OCI-LY7 (cell line): ENCODE results near the gene SLCO4A1. TPM values are rescaled to one million over a fixed set of nuclear protein-coding genes. Genes with fewer than 3 reads are reported as not detected.

Experiments used
- BruUV-seq: library from RNA; stranded (reverse); fragments of 400-500 nt; replicated peaks from 2 replicates; lab custom pipeline; 2021; lab: Mats Ljungman, UMichigan
- CTCF ChIA-PET: fragments of 300-600 bp; sonication (Branson Sonifier 250); formaldehyde crosslinking; loops from one replicate; lab custom pipeline; 2022; ENCODE audit warnings: antibody characterized with exemption; ENCODE audit not compliant: unreplicated experiment; lab: Charles Lee
- POLR2A ChIA-PET: fragments of 300-600 bp; sonication (Branson Sonifier 250); formaldehyde crosslinking; loops from one replicate; lab custom pipeline; 2022; ENCODE audit warnings: antibody characterized with exemption; lab: Charles Lee
- DNase-seq: peaks from one replicate; pipeline ENCODE4 v3.0.0-alpha.2; 2015; ENCODE audit warnings: low spot score
- H2AFZ ChIP-seq: fragments of 200-600 bp; sonication (generic), shearing (Covaris generic); 2 replicates; pipeline ENCODE4 v1.6.1; 2014; ENCODE audit warnings: mild to moderate bottlenecking, antibody characterized with exemption, low read length, moderate library complexity
- H3K27ac ChIP-seq: fragments of 200-600 bp; sonication (generic); 2 replicates; pipeline ENCODE4 v1.5.1; 2014; ENCODE audit warnings: mixed run types, low read depth, mild to moderate bottlenecking, moderate library complexity, low read length, inconsistent platforms; ENCODE audit not compliant: poor library complexity, severe bottlenecking
- H3K36me3 ChIP-seq: fragments of 200-600 bp; sonication (generic); 2 replicates; pipeline ENCODE4 v1.6.1; 2014; ENCODE audit warnings: mild to moderate bottlenecking, antibody characterized with exemption, low read length, moderate library complexity, mixed read lengths; ENCODE audit not compliant: insufficient read depth
- H3K4me1 ChIP-seq: fragments of 200-600 bp; sonication (generic); 2 replicates; pipeline ENCODE4 v1.5.1; 2014; ENCODE audit warnings: mild to moderate bottlenecking, low read length; ENCODE audit not compliant: insufficient read depth, poor library complexity, severe bottlenecking
- H3K4me2 ChIP-seq: fragments of 200-600 bp; sonication (generic); 2 replicates; pipeline ENCODE4 v1.6.1; 2014; ENCODE audit warnings: mild to moderate bottlenecking, low read length
- H3K4me3 ChIP-seq: fragments of 200-600 bp; sonication (generic); 2 replicates; pipeline ENCODE4 v1.5.1; 2014; ENCODE audit warnings: mild to moderate bottlenecking, low read depth, low read length; ENCODE audit not compliant: poor library complexity, severe bottlenecking
- H3K79me2 ChIP-seq: fragments of 200-600 bp; sonication (generic); 2 replicates; pipeline ENCODE4 v1.6.1; 2016; ENCODE audit warnings: low read depth, mild to moderate bottlenecking, low read length, moderate library complexity, mixed read lengths; ENCODE audit not compliant: insufficient read depth
- H3K9me2 ChIP-seq: fragments of 200-600 bp; sonication (generic); 2 replicates; pipeline ENCODE4 v1.6.1; 2016; ENCODE audit warnings: mild to moderate bottlenecking, low read length, mixed read lengths; ENCODE audit not compliant: insufficient read depth
- H3K9me3 ChIP-seq: fragments of 200-600 bp; sonication (generic); 2 replicates; pipeline ENCODE4 v1.6.1; 2014; ENCODE audit warnings: mild to moderate bottlenecking, mixed run types, low read length, mixed read lengths
- H4K20me1 ChIP-seq: fragments of 200-600 bp; sonication (generic); 2 replicates; pipeline ENCODE4 v1.6.1; 2014; ENCODE audit warnings: mild to moderate bottlenecking, antibody characterized with exemption, low read length, moderate library complexity, mixed read lengths; ENCODE audit not compliant: insufficient read depth
- EZH2phosphoT487 ChIP-seq: fragments of 200-600 bp; sonication (generic); IDR thresholded peaks from 2 replicates; pipeline ENCODE4 v1.6.1; 2018; ENCODE audit warnings: low read depth, borderline replicate concordance, mild to moderate bottlenecking, mixed run types, antibody characterized with exemption, low read length, moderate library complexity, mixed read lengths
- intact Hi-C: fragments of 100-400 bp; cut with micrococcal nuclease; formaldehyde crosslinking; loops from one replicate; pipeline ENCODE4 v1.10.0; 2022; ENCODE audit not compliant: unreplicated experiment
- total RNA-seq, 2 experiments: library from RNA; depleted of rRNA in 1 of 2; stranded (reverse); fragments of >200 nt in 1 of 2; shearing (Covaris generic) in 1 of 2; gene quantifications; 2 replicates each; pipeline ENCODE4 v1.2.3, GENCODE V29; 2014 to 2022
- TF ChIP-seq, protein P1 (sequence below): fragments of 200-600 bp; sonication (generic); conservative IDR thresholded peaks from 2 replicates; pipeline ENCODE4 v1.5.1; 2014; ENCODE audit warnings: mild to moderate bottlenecking, antibody characterized with exemption, low read length, moderate library complexity, mixed read lengths

Gene SLCO4A1
- total RNA-seq, 2 experiments from 2014 or later: 34.3 to 52.4 TPM

DNA sequence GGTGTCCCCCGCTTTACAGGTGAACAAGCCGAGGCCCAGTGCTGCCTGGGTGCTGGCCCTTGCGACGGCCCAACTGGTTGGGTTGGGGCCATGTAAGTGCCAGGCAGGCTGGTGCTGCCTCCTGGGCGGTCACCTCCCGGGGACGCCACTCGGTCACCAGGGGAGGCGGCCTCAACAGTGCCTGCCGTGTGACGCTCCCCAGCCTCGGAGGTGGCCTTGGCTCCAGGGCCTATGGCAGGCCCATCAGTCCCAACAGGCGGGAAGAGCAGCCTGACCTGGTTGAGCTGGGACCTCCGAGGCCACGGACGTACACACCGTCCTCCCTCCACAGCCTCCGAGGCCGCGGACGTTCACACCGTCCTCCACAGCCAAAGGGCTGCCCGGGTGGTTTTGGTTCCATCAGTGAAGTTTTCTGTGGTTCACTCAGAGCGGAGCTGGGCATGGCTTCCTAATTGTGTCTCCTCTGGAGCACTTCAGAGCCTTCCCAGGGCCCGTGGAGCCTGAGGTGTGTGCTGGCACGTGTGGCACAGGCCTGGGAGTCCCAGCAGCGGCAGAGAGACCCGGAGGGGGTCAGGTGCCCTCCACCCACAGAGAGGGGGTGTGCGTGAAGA, 19.3 kb upstream of the SLCO4A1 start:
- no peak for DNase-seq
- Histone ChIP-seq H3K4me3 (peak overlapping the region; percentile 58), H3K79me2 (no peaks in the 10 kb centered on the region), H3K36me3 (no peaks in the 10 kb centered on the region), H3K27ac (peak overlapping the region; percentile 75), H3K9me3 (no peaks in the 10 kb centered on the region; the same call in 1 of the 2 replicates), H3K4me1 (peaks cover 51% of the 10 kb centered on the region), H2AFZ (peak overlapping the region; percentile 57; the same call in 1 of the 2 replicates), H3K4me2 (peak overlapping the region; percentile 91), H3K9me2 (no peaks in the 10 kb centered on the region), H4K20me1 (no peaks in the 10 kb centered on the region)
- TF ChIP-seq, protein P1, sequence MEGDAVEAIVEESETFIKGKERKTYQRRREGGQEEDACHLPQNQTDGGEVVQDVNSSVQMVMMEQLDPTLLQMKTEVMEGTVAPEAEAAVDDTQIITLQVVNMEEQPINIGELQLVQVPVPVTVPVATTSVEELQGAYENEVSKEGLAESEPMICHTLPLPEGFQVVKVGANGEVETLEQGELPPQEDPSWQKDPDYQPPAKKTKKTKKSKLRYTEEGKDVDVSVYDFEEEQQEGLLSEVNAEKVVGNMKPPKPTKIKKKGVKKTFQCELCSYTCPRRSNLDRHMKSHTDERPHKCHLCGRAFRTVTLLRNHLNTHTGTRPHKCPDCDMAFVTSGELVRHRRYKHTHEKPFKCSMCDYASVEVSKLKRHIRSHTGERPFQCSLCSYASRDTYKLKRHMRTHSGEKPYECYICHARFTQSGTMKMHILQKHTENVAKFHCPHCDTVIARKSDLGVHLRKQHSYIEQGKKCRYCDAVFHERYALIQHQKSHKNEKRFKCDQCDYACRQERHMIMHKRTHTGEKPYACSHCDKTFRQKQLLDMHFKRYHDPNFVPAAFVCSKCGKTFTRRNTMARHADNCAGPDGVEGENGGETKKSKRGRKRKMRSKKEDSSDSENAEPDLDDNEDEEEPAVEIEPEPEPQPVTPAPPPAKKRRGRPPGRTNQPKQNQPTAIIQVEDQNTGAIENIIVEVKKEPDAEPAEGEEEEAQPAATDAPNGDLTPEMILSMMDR: no peak
- no peak for TF ChIP-seq EZH2phosphoT487
- CTCF ChIA-PET: interaction anchor here (0.6 kb wide), 1 partner anchor 229 kb away, joined by 3 read pairs; no protein-coding TSS in a partner anchor
- BruUV-seq: no TSS peak
- POLR2A ChIA-PET: interaction anchor here (0.6 to 2.2 kb wide), 6 partner anchors 11 to 171 kb away, joined by 3 to 10 read pairs (median 3); partner anchors contain the start of gene SLCO4A1
- intact Hi-C loops: no loop called here

DNA sequence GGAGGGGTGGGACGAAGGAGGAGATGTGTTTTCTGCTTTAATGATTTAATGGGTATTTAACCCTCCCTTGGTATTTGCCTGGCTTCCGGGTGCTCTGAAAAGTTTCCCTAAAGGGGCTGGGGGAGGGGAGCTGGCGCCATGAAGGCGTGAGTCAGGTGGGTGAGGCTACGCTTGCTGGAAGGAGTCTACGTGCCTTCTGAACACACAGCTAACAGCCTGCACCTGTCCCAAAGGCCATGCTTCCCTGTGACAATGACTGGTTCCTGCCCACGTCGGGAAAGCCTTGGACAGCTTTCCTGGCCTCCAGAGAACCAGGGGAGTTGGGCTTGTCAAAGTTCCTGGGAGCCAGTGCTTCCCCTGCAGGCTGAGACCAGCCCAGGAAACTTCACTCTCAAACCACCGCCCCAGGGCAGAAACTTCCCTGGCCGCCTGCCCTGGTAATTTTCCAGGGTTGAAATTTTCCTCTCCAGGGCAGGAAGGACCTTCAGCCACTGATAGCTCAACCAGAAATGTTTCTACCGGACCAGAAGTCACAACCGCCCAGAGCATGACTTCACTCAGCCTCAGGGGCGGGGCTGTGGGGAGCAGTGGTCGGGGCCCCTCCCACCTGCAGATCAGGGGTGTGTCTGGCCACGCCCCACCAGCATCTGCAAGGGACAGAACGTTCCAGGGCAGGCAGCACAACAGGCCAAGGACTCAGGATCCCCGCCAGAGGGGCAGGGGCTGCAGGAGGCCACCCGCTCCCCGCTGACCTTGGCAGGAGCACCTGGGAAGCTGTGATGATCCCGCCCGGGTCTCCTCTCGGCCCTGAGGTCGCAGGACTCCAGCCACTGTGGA, 18.6 kb upstream of the SLCO4A1 start:
- Histone ChIP-seq H2AFZ (peak overlapping the region; percentile 57; the same call in 1 of the 2 replicates), H3K36me3 (no peaks in the 10 kb centered on the region), H3K4me1 (peaks cover 51% of the 10 kb centered on the region), H3K79me2 (no peaks in the 10 kb centered on the region), H3K27ac (peak overlapping the region; percentile 75), H4K20me1 (no peaks in the 10 kb centered on the region), H3K4me2 (peak overlapping the region; percentile 91), H3K9me3 (no peaks in the 10 kb centered on the region; the same call in 1 of the 2 replicates), H3K4me3 (peak overlapping the region; percentile 58), H3K9me2 (no peaks in the 10 kb centered on the region)
- DNase-seq: peak; percentile 95
- TSS peak; percentile 93 for BruUV-seq
- intact Hi-C loops: loop anchor here (1.0 kb wide), 2 partner anchors 19 to 168 kb away; partner anchors contain the start of gene SLCO4A1
- ChIA-PET POLR2A (interaction anchor here (0.6 to 2.2 kb wide), 10 partner anchors 10 to 170 kb away, joined by 3 to 10 read pairs (median 3); partner anchors contain the start of gene SLCO4A1), CTCF (interaction anchor here (0.6 to 1.0 kb wide), 2 partner anchors 26 to 230 kb away, joined by 3 read pairs; no protein-coding TSS in a partner anchor)
- TF ChIP-seq, protein P1: no peak
